Naive thymus-derived CD8-positive, alpha-beta T cell (primary cell): Measurements from ENCODE around the gene SCN3A. TPM values are rescaled to one million over a fixed set of nuclear protein-coding genes. Genes with fewer than 3 reads are reported as not detected.

Experiments used
- ATAC-seq, 2 donors: fragments of 150-1000 bp; cut with Tn5 transposase in 1 of 2; sonication (Bioruptor Pico), chemical (Tn5 transposase) in 1 of 2; 1 replicate in 1 of 2; 2 replicates in 1 of 2; pipeline ENCODE4 v1.10.0; 2021; ENCODE audit warnings: mild to moderate bottlenecking in 2 of 2, moderate library complexity in 2 of 2
- POLR2A ChIA-PET: fragments of 350-600 bp; sonication (Branson Sonifier 250); formaldehyde crosslinking; loops from one replicate; lab custom pipeline; 2021; ENCODE audit warnings: antibody characterized with exemption; lab: Charles Lee
- DNase-seq, 10 donors: peaks; one replicate each; pipeline versions ENCODE4 v3.0.0 to v3.0.0-alpha.2; 2020 to 2022
- H3K27ac Mint-ChIP-seq, 10 donors: one replicate each; pipeline ENCODE4 v1.8.0; 2020 to 2022; ENCODE audit warnings: mild to moderate bottlenecking in 10 of 10, mixed read lengths in 10 of 10, moderate library complexity in 4 of 10, inconsistent platforms in 1 of 10
- H3K27me3 Mint-ChIP-seq, 5 donors: one replicate each; pipeline ENCODE4 v1.8.0; 2021 to 2022; ENCODE audit warnings: mixed read lengths in 5 of 5
- H3K36me3 Mint-ChIP-seq, 3 donors: one replicate each; pipeline ENCODE4 v1.8.0; 2020 to 2022; ENCODE audit warnings: mixed read lengths in 3 of 3, mild to moderate bottlenecking in 2 of 3, inconsistent platforms in 1 of 3
- H3K4me1 Mint-ChIP-seq, 4 donors: one replicate each; pipeline ENCODE4 v1.8.0; 2021 to 2022; ENCODE audit warnings: mixed read lengths in 4 of 4
- H3K4me3 Mint-ChIP-seq, 10 donors: one replicate each; pipeline ENCODE4 v1.8.0; 2020 to 2022; ENCODE audit warnings: mild to moderate bottlenecking in 10 of 10, mixed read lengths in 10 of 10, moderate library complexity in 6 of 10, inconsistent platforms in 1 of 10
- H3K9me3 Mint-ChIP-seq, 9 donors: one replicate each; pipeline ENCODE4 v1.8.0; 2020 to 2022; ENCODE audit warnings: mixed read lengths in 9 of 9, mild to moderate bottlenecking in 3 of 9, inconsistent platforms in 1 of 9, moderate library complexity in 1 of 9
- polyA plus RNA-seq, 3 donors: library from polyadenylated mRNA; unstranded; fragments of 300-500 nt; fragmentation: Illumina TruSeq; gene quantifications; one replicate each; pipeline ENCODE4 v1.2.3, GENCODE V29; 2021
- total RNA-seq, 8 experiments: library from RNA in 2 of 8; stranded (reverse) in 2 of 8; gene quantifications; one replicate each; pipeline ENCODE4 v1.2.3 and lab custom pipeline; 2021 to 2026

Gene SCN3A
- total and polyA plus RNA-seq, 5 experiments from 2014 or later, result 0.26 to 0.27 TPM; not detected in 3

DNA sequence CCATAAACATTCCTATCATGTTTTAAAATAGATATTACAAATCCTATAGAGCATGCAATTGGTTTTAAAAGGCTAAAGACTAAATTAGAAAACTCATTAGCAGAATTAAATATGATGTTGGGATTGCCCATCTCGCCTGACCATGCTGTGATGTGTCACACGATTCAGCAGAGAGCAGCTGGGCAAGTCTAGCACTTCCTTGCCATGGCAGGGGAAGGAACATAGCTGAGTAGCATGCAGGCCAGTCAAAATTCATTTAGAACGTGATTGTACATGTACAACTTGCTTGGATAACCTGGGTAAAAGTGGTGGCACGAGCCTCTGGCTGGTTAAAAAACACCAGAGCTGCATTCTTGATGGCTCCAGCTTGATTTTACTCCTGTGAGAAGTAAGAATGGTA is 81.3 kb downstream of the SCN3A start:
- ATAC-seq, result no peak
- POLR2A ChIA-PET, result no interaction called here
- no peaks in the 10 kb centered on the region for H3K4me1 Mint-ChIP-seq

DNA sequence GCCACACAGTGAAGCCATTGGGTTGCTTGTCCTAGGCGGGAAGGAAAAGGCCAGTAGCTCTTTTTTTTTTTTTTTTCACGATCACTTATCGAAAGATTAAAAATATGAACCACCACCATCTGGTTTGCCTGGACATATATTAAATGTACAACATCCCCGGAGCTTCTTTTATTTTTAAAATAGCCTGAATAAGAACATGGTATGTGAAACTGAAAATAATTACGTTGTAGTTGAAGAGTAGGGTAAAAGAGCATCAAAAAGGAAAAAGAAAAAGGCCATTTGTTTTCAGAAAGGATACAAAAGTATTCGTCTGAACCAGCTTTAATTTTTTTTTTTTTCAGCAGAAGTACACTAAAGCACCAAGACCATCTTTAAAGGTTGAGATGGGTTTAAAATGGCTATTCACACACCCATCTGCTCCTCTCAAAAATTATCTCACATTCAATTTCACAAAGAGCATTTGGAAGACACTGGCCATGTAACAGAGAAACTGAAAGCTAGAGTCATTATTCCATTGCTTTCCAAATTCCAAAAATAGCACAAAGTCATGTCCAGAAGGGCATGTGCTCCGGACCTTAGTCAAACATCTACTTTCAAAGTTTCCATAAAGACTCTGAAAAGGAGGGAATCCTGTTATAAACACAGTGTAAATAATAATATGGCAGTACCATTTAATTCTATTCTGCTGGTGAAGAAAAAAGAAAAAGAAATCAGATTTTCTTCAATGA is 82.9 kb downstream of the SCN3A start:
- ATAC-seq, result no peak
- Mint-ChIP-seq H3K9me3 (peaks cover 0 to 2% (median 0%) of the 10 kb centered on the region in 9 donors), H3K27ac (no peak overlapping the region), H3K4me3 (no peak overlapping the region), H3K36me3 (no peaks in the 10 kb centered on the region), H3K4me1 (no peaks in the 10 kb centered on the region), H3K27me3 (no peaks in the 10 kb centered on the region)
- POLR2A ChIA-PET, result no interaction called here
- DNase-seq, result no peak

More for the DNA sequence above, 81.3 kb downstream of the SCN3A start:
- DNase-seq, result no peak
- Mint-ChIP-seq H3K36me3 (no peaks in the 10 kb centered on the region), H3K27ac (no peak overlapping the region), H3K9me3 (peaks cover 0 to 3% (median 0%) of the 10 kb centered on the region in 9 donors), H3K4me3 (no peak overlapping the region), H3K27me3 (peaks cover 0 to 1% (median 0%) of the 10 kb centered on the region in 5 donors)

DNA sequence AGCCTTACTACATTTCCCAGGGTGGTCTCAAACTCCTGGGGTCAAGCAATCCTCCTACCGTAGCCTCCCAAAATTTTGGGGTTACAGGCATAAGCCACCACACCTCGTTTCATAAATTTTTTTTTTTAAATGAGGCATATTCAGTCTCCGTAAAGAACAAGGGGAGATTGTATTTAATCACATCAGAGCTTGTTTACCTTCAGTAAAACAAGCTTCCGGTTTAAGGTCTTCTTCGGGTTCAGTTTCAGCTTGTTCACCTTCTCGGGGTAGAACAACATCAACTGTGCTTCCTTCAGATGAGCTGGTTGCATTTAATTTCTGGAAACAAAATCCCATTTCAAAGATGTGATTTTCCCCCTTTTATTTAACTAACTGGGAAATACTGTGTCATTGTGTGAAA is 88.6 kb downstream of the SCN3A start:
- no peaks in the 10 kb centered on the region for H3K36me3 Mint-ChIP-seq
- H3K27ac Mint-ChIP-seq, result no peak overlapping the region
- DNase-seq (no peak), ATAC-seq (no peak)
- H3K9me3 Mint-ChIP-seq, result no peaks in the 10 kb centered on the region
- H3K27me3 Mint-ChIP-seq, result peaks cover 0 to 3% (median 0%) of the 10 kb centered on the region in 5 donors
- no peak overlapping the region for H3K4me3 Mint-ChIP-seq
- POLR2A ChIA-PET, result no interaction called here
- peaks cover 0 to 2% (median 0%) of the 10 kb centered on the region in 4 donors for H3K4me1 Mint-ChIP-seq

DNA sequence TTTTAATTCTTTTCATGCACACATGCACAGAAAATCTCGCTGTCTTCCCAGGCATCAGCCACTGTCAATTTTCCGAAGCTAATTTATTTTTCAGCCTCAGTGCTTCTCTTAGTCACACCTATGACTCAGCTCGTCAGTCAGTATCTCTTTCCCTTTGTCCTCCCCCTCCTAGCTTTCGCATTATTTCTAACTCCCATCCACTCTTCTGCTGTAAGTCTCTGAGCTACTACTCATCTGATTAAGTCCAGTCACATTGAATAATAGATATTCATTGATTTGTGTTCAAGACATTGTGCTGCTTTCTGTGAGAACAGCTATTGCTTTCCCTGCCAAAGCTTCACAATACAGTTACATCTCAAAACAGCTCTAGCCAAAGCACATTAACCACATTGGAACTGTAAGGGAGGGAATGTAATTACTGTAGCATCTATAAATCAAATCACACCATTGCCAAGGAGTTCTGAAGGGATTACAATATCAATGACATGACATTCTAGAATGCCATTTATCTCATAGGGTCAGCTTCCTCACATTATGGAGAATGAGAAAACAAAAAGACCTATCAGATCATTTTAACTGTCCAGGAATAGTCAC is 89.4 kb downstream of the SCN3A start:
- no peak for ATAC-seq
- Mint-ChIP-seq H3K4me1 (peaks cover 0 to 2% (median 0%) of the 10 kb centered on the region in 4 donors), H3K27me3 (peaks cover 0 to 3% (median 0%) of the 10 kb centered on the region in 5 donors), H3K4me3 (no peak overlapping the region), H3K36me3 (no peaks in the 10 kb centered on the region), H3K27ac (no peak overlapping the region), H3K9me3 (no peaks in the 10 kb centered on the region)
- no peak for DNase-seq
- POLR2A ChIA-PET, result no interaction called here

DNA sequence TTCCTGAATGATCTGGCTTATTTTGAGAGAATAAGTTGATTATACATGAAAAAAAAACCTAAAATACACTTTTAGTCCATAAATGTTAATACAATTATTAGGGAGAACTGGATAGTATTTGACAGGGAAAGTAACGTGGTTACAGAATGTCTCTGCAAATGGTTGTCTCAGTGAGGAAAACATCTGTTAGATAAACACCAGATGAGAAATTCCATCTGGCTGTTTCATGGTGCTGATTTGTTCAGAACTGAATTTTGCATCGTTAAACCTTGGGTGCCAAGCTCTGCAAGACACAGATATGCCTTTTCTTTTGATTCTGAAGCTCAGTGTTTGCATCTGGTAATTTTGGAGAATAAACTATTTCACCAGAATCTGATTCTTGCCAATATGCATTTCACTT is 90.4 kb downstream of the SCN3A start:
- no peak for ATAC-seq
- Mint-ChIP-seq H3K27me3 (peaks cover 0 to 3% (median 0%) of the 10 kb centered on the region in 5 donors), H3K36me3 (no peaks in the 10 kb centered on the region), H3K9me3 (no peaks in the 10 kb centered on the region), H3K4me3 (no peak overlapping the region), H3K27ac (no peak overlapping the region), H3K4me1 (peaks cover 0 to 2% (median 0%) of the 10 kb centered on the region in 4 donors)
- POLR2A ChIA-PET, result no interaction called here
- no peak for DNase-seq

DNA sequence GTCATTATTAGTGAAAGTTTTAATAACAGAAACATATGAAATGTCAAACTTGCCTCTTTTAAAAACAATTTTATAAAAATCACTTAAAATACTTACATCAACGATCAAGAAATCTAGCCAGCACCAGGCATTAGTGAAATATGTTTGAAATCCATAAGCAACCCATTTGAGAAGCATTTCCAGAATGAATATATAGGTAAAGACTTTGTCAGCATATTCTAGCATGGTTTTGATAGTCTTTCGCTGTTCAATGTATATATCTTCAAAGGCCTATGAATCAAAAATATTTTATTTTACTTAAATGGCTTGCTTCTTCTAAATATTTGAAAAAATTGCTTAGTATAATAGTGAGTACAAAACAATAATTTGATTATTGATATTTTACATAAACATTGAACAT is 91.1 kb downstream of the SCN3A start:
- H3K27ac Mint-ChIP-seq, result no peak overlapping the region
- no peaks in the 10 kb centered on the region for H3K36me3 Mint-ChIP-seq
- H3K4me1 Mint-ChIP-seq, result peaks cover 0 to 2% (median 0%) of the 10 kb centered on the region in 4 donors
- H3K4me3 Mint-ChIP-seq, result no peak overlapping the region
- no peak for ATAC-seq
- H3K27me3 Mint-ChIP-seq, result peaks cover 0 to 3% (median 0%) of the 10 kb centered on the region in 5 donors
- H3K9me3 Mint-ChIP-seq, result no peaks in the 10 kb centered on the region
- no peak for DNase-seq
- POLR2A ChIA-PET, result no interaction called here

DNA sequence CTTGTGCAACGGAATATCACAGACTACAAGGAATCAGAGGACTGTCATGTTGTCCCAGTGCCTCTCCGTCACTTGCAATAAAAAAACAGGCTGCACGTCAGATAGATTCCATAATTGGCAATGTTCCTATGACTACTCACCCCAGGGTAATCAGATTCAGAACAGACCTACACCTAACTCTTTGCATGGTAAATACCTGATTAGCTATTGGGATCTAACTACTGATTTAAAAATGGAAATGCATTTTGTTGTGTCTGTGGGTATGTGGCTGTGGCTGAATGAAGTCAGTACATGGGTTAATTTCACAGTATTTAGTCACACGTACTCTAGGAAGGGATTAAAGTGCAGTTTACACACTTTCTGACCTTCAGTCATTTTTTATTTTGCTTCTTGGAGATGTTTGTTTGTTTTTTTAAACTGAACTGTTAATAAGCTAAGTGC is 91.7 kb downstream of the SCN3A start:
- H3K4me1 Mint-ChIP-seq, result peaks cover 0 to 2% (median 0%) of the 10 kb centered on the region in 4 donors
- no peak overlapping the region for H3K4me3 Mint-ChIP-seq
- H3K36me3 Mint-ChIP-seq, result no peaks in the 10 kb centered on the region
- POLR2A ChIA-PET, result no interaction called here
- H3K27ac Mint-ChIP-seq, result no peak overlapping the region
- DNase-seq (no peak), ATAC-seq (no peak)
- H3K9me3 Mint-ChIP-seq, result no peaks in the 10 kb centered on the region
- H3K27me3 Mint-ChIP-seq, result peaks cover 0 to 3% (median 0%) of the 10 kb centered on the region in 5 donors

DNA sequence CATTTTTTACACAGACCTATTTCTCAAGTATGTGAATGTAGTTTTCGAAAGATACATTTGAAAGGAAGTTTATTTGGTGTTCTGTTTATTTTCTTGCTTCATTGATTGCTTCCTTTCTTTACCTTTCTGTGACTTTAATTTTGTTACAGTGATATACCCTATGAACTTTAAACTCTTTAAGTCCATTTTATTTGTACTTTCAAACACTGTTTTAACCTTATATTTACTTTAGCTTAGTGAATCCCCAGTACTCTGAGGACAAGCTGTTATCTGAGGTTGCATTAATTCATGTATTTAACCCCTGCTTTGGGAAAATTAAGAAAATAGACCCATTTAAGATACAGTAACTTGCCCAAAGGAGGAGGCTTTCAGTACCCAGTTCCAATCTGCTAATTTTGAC is 93.5 kb downstream of the SCN3A start:
- Mint-ChIP-seq H3K27me3 (peaks cover 0 to 3% (median 0%) of the 10 kb centered on the region in 5 donors), H3K36me3 (no peaks in the 10 kb centered on the region), H3K4me3 (no peak overlapping the region), H3K27ac (no peak overlapping the region), H3K9me3 (no peaks in the 10 kb centered on the region), H3K4me1 (peaks cover 0 to 2% (median 0%) of the 10 kb centered on the region in 4 donors)
- DNase-seq, result no peak
- POLR2A ChIA-PET, result no interaction called here
- no peak for ATAC-seq

DNA sequence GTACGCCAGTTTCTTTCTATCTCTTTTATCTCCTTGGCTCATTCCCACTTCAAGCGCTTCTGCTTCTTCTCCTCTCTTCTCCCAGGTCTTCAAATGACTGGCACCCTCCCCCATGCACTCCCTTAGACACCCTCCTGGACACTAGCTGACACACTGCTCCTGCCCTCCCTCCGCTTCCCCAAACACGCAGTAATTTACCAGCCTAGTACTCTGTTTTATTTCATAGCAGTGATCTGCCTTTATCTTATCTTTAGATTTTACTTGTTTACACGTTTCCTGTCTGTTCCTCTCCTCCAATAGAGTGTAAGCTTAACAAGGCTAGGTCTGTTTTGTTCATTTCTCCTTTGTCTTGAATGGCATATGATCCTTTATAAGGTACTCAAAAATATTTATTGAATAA is 93.9 kb downstream of the SCN3A start:
- no peak for ATAC-seq
- Mint-ChIP-seq H3K27me3 (peaks cover 0 to 3% (median 0%) of the 10 kb centered on the region in 5 donors), H3K27ac (no peak overlapping the region), H3K9me3 (no peaks in the 10 kb centered on the region), H3K4me3 (no peak overlapping the region), H3K4me1 (peaks cover 0 to 2% (median 0%) of the 10 kb centered on the region in 4 donors), H3K36me3 (no peaks in the 10 kb centered on the region)
- POLR2A ChIA-PET, result no interaction called here
- no peak for DNase-seq

DNA sequence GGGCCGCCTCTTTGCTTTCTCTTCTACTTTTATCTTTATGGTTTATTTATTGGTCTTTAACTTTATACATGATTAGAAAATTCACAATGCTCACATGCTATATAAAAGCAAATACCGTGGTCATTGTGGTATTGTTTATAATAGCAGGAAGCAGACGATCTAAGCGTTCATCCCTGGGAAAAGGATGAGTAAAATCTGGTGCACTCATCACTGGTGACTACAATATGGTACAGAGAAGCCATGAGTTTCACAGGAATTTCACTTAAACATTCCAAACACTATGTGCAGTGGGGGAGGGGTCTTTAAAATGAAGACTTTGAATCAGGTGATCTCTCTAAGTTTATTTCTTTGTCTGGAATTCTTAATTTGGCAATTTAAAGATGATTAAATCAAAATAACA is 97.9 kb downstream of the SCN3A start:
- no peak for ATAC-seq
- POLR2A ChIA-PET, result no interaction called here
- Mint-ChIP-seq H3K36me3 (no peaks in the 10 kb centered on the region), H3K4me1 (no peaks in the 10 kb centered on the region), H3K4me3 (no peak overlapping the region), H3K27ac (no peak overlapping the region), H3K9me3 (no peaks in the 10 kb centered on the region), H3K27me3 (no peaks in the 10 kb centered on the region)
- DNase-seq, result no peak

DNA sequence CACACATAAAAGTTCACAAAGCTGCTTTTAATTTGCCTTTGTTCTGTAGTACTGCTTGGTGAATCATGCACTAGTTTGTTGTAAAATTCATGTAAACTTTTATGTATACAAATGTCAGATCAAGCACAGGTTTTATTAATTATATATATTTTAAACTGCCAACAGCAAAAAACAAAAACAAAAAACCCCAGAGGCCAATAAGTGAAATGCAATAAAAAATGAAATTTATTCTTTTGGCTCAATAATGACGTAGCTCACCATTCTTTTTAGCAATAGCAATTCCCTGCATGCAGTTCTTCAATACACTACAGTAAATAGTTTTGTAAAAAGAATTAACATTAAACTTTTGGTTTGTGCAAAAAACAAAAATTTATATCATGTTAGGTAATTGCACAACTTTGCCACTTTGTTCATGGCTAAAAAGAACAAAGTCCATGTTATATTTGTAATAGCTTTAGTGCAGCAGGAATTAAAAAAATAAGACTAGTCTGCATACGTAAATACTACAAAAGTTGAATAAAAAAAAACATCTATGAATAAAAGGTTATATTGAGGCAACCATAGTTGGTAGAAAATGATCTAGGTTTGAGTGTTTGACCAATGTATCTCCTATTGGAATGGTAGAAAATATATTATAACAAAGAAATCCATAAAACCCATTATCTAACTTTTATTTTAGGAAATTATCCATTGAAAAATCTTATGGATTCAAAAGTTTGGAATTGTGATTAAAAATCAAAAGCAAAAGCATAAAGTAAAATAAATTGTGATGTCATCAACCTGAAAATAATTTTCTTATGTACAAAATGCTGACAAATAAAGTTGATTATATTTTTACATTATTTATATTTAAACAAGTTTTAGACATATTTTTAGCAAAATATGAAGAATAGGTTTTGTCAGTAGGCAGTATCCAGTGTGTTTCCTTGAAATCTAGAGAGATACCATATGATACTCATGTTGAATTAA is 115.6 kb downstream of the SCN3A start:
- Mint-ChIP-seq H3K4me3 (no peak overlapping the region), H3K27me3 (no peaks in the 10 kb centered on the region), H3K9me3 (peaks cover 0 to 15% (median 6%) of the 10 kb centered on the region in 9 donors), H3K27ac (no peak overlapping the region), H3K4me1 (no peaks in the 10 kb centered on the region), H3K36me3 (no peaks in the 10 kb centered on the region)
- ATAC-seq, result no peak
- DNase-seq, result no peak
- POLR2A ChIA-PET, result no interaction called here

DNA sequence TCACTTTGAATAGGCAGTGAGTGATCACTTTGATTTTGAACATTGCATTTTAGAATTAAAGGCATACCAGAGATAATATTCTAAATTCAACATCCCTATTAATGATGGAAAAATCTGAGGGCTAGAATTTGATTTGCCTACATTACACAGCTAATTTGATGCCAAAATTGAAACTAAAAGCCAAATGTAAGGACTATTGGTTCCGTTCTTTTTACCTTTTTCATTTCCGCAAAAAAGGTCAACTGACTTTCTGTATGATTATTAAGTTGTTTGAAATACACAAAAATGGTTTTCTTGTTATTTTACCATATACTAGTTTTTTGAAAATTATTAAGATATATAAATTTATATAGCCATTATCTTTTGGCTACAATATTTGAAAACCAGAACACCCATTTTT is 117.5 kb downstream of the SCN3A start:
- POLR2A ChIA-PET, result no interaction called here
- no peak overlapping the region for H3K4me3 Mint-ChIP-seq
- H3K9me3 Mint-ChIP-seq, result peaks cover 6 to 30% (median 15%) of the 10 kb centered on the region in 9 donors
- no peaks in the 10 kb centered on the region for H3K27me3 Mint-ChIP-seq
- H3K27ac Mint-ChIP-seq, result no peak overlapping the region
- DNase-seq (no peak), ATAC-seq (no peak)
- H3K36me3 Mint-ChIP-seq, result peaks cover 0 to 11% (median 0%) of the 10 kb centered on the region in 3 donors
- H3K4me1 Mint-ChIP-seq, result no peaks in the 10 kb centered on the region
